ENCODE data around the gene F8.

F8 gene

GRCh38 chrX:155056877-155057792, 34.6 kb upstream of the F8 start:
- Histone ChIP-seq H4K20me1 (peaks cover 20% of the 10 kb centered on the region; the same call in 1 of the 2 replicates), H3K9ac (no peak overlapping the region), H3K4me2 (no peak overlapping the region), H3K36me3 (peaks cover 45% of the 10 kb centered on the region), H3K4me3 (no peak overlapping the region), H3K27ac (no peak overlapping the region), H3K4me1 (no peaks in the 10 kb centered on the region), H3K27me3 (peaks cover 89% of the 10 kb centered on the region), H3K9me3 (no peaks in the 10 kb centered on the region)
- no peak for TF ChIP-seq Cebpa-rat (IDR thresholded peaks at IDR 0.05)

- Histone ChIP-seq H3K9ac (no peak overlapping the region), H4K20me1 (peaks cover 25% of the 10 kb centered on the region; the same call in 1 of the 2 replicates), H3K27me3 (peaks cover 90% of the 10 kb centered on the region), H3K9me3 (no peaks in the 10 kb centered on the region), H3K27ac (no peak overlapping the region), H3K4me3 (no peak overlapping the region), H3K4me2 (no peak overlapping the region), H3K36me3 (peaks cover 51% of the 10 kb centered on the region), H3K4me1 (no peaks in the 10 kb centered on the region)
- no peak for TF ChIP-seq Cebpa-rat (IDR thresholded peaks at IDR 0.05)
Measured at GRCh38 chrX:155056471-155056870, 33.9 kb upstream of the F8 start.

DNA sequence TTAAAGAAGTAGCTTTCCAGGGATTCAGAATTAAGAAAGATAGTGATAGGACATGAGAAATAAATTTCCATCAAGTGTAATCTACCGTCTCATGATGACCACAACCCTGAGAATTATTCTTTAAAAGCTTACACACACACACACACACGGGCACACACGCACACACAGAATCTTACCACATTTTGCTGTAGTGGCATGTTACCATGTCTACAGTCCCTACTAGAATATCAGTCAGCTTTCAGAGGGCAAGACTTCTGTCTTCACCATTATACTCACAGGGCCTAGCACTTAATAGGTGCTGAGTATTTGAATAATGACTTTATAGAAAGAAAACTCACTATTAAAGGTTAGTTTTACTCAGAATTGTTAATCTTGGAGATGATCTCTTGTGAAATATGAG, 33.0 kb upstream of the F8 start:
- no peak overlapping the region for H3K27ac ChIP-seq
- no peak overlapping the region for H3K4me3 ChIP-seq
- H4K20me1 ChIP-seq: peaks cover 34% of the 10 kb centered on the region; the same call in 1 of the 2 replicates
- H3K4me2 ChIP-seq: no peak overlapping the region
- no peak overlapping the region for H3K9ac ChIP-seq
- TF ChIP-seq Cebpa-rat (IDR thresholded peaks at IDR 0.05): no peak
- H3K9me3 ChIP-seq: no peaks in the 10 kb centered on the region
- H3K36me3 ChIP-seq: peaks cover 50% of the 10 kb centered on the region
- peaks cover 91% of the 10 kb centered on the region for H3K27me3 ChIP-seq
- H3K4me1 ChIP-seq: no peaks in the 10 kb centered on the region

GRCh38 chrX:155054255-155054654, 31.7 kb upstream of the F8 start:
- no peak overlapping the region for H3K4me3 ChIP-seq
- peaks cover 47% of the 10 kb centered on the region for H3K36me3 ChIP-seq
- no peak overlapping the region for H3K9ac ChIP-seq
- H3K9me3 ChIP-seq: no peaks in the 10 kb centered on the region
- no peak overlapping the region for H3K27ac ChIP-seq
- no peak overlapping the region for H3K4me2 ChIP-seq
- H3K4me1 ChIP-seq: no peaks in the 10 kb centered on the region
- H3K27me3 ChIP-seq: peaks cover 86% of the 10 kb centered on the region
- peaks cover 34% of the 10 kb centered on the region; the same call in 1 of the 2 replicates for H4K20me1 ChIP-seq
- TF ChIP-seq Cebpa-rat (IDR thresholded peaks at IDR 0.05): no peak

GRCh38 chrX:155053656-155054055, 31.1 kb upstream of the F8 start:
- Histone ChIP-seq H3K27me3 (peaks cover 84% of the 10 kb centered on the region), H3K4me1 (no peaks in the 10 kb centered on the region), H3K9ac (no peak overlapping the region), H4K20me1 (peaks cover 34% of the 10 kb centered on the region; the same call in 1 of the 2 replicates), H3K36me3 (peaks cover 47% of the 10 kb centered on the region), H3K9me3 (no peaks in the 10 kb centered on the region), H3K27ac (no peak overlapping the region), H3K4me2 (no peak overlapping the region), H3K4me3 (no peak overlapping the region)
- no peak for TF ChIP-seq Cebpa-rat (IDR thresholded peaks at IDR 0.05)

- Histone ChIP-seq H3K27me3 (peaks cover 83% of the 10 kb centered on the region), H3K4me3 (no peak overlapping the region), H3K9ac (no peak overlapping the region), H3K36me3 (peaks cover 48% of the 10 kb centered on the region), H4K20me1 (peaks cover 31% of the 10 kb centered on the region; the same call in 1 of the 2 replicates), H3K4me1 (no peaks in the 10 kb centered on the region), H3K9me3 (no peaks in the 10 kb centered on the region), H3K4me2 (no peak overlapping the region), H3K27ac (no peak overlapping the region)
- TF ChIP-seq Cebpa-rat (IDR thresholded peaks at IDR 0.05): no peak
Measured at GRCh38 chrX:155052738-155053498, 30.4 kb upstream of the F8 start.

- Histone ChIP-seq H3K9me3 (no peaks in the 10 kb centered on the region), H3K27ac (no peak overlapping the region), H3K36me3 (peaks cover 43% of the 10 kb centered on the region), H3K4me1 (no peaks in the 10 kb centered on the region), H4K20me1 (0 out of 2 replicates have a peak, but pooled peaks cover 28% of the 10 kb centered on the region), H3K9ac (no peak overlapping the region), H3K27me3 (peaks cover 88% of the 10 kb centered on the region), H3K4me2 (no peak overlapping the region), H3K4me3 (no peak overlapping the region)
- TF ChIP-seq Cebpa-rat (IDR thresholded peaks at IDR 0.05): no peak
Measured at GRCh38 chrX:155048977-155049619, 26.6 kb upstream of the F8 start.

DNA sequence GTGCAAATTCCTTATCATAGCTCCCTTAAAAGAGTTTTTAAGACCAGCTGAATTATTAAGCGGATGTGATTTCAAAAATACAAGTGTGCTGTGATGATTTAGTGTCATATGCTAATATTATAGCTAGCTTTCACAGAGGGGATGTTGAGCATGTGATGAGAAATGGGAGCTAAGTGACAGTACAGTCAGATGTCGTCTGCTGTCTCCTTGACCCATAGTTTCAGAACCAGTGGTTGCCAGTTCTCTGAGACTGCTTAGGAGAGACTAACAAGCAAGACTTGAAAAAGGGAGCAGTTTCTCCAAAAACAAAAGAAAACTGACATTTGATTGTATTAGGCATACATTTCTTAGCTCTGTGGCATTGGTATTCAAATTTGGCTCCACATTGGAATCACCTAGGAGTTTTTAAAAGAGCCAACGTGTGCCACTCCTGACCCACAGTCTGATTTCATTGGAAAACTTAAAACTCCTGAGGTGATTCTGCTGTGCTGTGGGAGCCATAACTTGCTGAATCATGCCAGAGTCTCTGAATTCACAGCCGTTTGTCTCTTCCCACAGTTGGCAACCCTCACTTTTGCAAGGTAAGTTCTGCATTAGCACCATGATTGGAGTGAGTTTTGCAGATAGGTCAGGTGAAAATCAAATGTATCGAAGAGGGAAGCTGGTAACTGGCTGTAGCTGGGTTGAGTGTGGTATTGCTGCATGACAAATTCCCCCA, 24.4 kb upstream of the F8 start:
- H4K20me1 ChIP-seq: peaks cover 37% of the 10 kb centered on the region; the same call in 1 of the 2 replicates
- no peak overlapping the region for H3K9ac ChIP-seq
- H3K27ac ChIP-seq: no peak overlapping the region
- no peak for TF ChIP-seq Cebpa-rat (IDR thresholded peaks at IDR 0.05)
- peaks cover 86% of the 10 kb centered on the region for H3K27me3 ChIP-seq
- no peaks in the 10 kb centered on the region for H3K4me1 ChIP-seq
- H3K4me2 ChIP-seq: no peak overlapping the region
- no peak overlapping the region for H3K4me3 ChIP-seq
- peaks cover 25% of the 10 kb centered on the region for H3K36me3 ChIP-seq
- H3K9me3 ChIP-seq: no peaks in the 10 kb centered on the region
